Right lobe of liver (tissue), 4 donors: ENCODE measurements around the gene E2F2.

Experiments used
- CTCF ChIP-seq, 4 donors: fragments of 200-600 bp in 3 of 4; fragments of 450-650 bp in 1 of 4; IDR thresholded peaks; one replicate each; pipeline versions ENCODE4 v1.5.1 to v1.8.0; 2016 to 2022; ENCODE audit warnings: antibody characterized with exemption in 4 of 4, mild to moderate bottlenecking in 2 of 4
- POLR2A ChIP-seq: fragments of 450-650 bp; IDR thresholded peaks from one replicate; pipeline ENCODE4 v1.6.1; 2017; ENCODE audit warnings: antibody characterized with exemption, mild to moderate bottlenecking
- donor health status: DM: no; HTN: no; CAD: no.
- donor health status: DM: no; HTN: no; CAD: no.
- donor health status: DM: no; HTN: yes; CAD: no.

GRCh38 chr1:23480187-23481025 is 50.6 kb downstream of the E2F2 start:
- TF ChIP-seq CTCF (IDR thresholded peaks at IDR 0.05) (no peak), POLR2A (no peak)
